ENCODE measurements around the gene VASP.

GRCh38 chr19:45560038-45560437 lies 52.8 kb downstream of the VASP start:
- TF ChIP-seq, protein P1, sequence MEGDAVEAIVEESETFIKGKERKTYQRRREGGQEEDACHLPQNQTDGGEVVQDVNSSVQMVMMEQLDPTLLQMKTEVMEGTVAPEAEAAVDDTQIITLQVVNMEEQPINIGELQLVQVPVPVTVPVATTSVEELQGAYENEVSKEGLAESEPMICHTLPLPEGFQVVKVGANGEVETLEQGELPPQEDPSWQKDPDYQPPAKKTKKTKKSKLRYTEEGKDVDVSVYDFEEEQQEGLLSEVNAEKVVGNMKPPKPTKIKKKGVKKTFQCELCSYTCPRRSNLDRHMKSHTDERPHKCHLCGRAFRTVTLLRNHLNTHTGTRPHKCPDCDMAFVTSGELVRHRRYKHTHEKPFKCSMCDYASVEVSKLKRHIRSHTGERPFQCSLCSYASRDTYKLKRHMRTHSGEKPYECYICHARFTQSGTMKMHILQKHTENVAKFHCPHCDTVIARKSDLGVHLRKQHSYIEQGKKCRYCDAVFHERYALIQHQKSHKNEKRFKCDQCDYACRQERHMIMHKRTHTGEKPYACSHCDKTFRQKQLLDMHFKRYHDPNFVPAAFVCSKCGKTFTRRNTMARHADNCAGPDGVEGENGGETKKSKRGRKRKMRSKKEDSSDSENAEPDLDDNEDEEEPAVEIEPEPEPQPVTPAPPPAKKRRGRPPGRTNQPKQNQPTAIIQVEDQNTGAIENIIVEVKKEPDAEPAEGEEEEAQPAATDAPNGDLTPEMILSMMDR (IDR thresholded peaks at IDR 0.05; ENCODE audit: low read depth, low read length), result no peak
- no peak for TF ChIP-seq POLR2A (IDR thresholded peaks at IDR 0.05; ENCODE audit: extremely low read depth, insufficient read length)
- TF ChIP-seq MAX (IDR thresholded peaks at IDR 0.05; ENCODE audit: low read depth, low read length), result no peak
